NCI-H446 (cell line): Measurements from ENCODE around the gene MARF1.
"Not testable (repeated sequence)": the region's sequence is repeated elsewhere in the genome, so short reads cannot be mapped to it uniquely, and the experiment has no call there.

ENCODE experiments used
- DNase-seq, 2 experiments: peaks; one replicate each; lab custom pipeline; 2025; lab: John Stamatoyannopoulos, UW

MARF1 gene

DNA sequence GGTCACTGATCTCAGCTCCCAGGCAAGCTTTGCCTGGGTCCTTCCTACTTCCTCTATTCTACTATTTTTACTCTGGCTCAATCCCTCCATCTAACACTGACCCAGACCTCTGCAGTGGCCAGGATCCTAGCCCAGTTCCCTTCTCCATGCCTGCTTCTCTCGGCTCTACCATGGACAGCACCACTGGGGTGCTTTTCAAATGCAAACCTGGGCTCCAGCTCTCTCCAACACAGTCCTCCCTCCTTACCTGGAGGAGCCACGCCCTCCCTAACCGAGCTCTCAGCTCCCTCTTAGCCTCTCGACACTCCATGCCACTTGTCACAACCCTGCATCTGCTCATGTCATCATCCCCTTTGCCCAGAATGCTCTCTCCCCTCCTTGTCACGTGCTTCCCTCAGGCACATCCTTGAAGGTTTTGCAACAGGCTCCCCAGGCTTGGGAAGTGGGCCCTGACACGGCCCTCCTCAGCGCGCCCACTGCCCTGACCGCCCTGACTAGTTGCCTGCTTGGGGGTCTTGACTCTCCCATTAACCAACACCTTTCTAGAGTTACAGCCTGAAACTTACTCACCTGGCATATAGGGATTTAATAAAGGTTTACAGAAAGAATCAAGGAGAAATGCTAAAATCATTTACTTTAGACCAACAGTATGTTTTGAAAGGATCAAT lies 41.6 kb downstream of the MARF1 start:
- no peak for DNase-seq

DNA sequence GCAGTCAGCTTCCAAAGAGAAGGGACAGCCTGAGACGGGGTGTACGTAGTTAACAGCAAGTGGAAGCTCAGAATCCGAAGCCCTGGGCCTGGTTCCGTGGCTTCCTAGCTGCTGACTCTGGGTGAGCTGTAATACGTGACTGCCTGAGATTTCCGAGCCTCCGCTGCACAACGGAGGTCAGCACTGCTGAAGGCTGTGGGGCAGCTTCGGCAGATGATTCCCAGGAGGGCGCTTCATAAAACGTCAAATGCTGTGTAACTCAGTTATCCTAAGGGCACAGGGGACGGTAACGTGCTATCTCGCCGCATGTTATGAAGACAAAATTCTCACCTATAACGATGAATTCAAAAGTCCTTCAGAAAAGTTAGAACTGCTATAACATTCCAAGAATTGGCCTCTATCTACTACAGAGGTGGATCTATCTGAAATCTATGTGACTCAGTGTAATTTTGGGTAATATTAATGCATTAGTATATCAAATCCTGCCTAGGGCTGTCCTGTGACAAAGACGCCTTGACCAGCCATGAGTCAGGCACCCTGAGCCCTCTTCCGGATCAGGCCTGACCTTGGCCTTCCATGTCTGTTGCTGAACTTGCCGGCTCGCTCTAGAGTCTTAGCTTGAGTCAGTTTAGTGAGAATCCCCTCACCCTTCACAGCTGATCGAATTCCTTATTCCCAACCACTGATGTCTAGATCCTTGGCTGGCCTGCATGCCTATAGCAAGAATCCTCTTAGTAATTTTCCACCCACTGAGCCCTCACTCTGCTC lies 43.5 kb downstream of the MARF1 start:
- no peak for DNase-seq

DNA sequence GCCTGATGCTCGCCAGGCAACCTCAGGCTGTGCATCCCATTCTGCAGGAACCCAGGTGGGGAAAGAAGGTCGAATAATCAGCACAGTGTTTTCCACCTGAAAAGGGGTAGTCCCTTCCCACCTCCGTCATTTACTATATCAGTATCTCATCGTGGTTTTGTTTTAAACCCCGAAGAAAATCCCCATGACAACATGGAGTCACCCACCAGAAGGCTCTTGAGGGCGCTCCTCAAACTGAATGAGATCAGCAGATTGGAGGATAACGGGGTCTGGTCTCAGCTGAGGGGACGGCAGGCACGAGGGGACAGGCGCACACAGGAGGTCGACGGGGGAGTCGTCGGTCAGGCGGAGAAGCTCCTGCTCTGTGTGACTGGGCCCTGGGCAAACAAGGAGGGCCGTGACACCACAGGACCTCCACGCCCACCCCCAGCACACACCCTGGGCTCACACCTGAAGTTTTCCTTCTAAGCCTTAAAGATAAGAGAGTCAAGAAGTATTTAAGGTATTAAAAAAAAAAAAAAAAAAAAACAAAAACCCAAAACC lies 44.2 kb downstream of the MARF1 start:
- no peak for DNase-seq

DNA sequence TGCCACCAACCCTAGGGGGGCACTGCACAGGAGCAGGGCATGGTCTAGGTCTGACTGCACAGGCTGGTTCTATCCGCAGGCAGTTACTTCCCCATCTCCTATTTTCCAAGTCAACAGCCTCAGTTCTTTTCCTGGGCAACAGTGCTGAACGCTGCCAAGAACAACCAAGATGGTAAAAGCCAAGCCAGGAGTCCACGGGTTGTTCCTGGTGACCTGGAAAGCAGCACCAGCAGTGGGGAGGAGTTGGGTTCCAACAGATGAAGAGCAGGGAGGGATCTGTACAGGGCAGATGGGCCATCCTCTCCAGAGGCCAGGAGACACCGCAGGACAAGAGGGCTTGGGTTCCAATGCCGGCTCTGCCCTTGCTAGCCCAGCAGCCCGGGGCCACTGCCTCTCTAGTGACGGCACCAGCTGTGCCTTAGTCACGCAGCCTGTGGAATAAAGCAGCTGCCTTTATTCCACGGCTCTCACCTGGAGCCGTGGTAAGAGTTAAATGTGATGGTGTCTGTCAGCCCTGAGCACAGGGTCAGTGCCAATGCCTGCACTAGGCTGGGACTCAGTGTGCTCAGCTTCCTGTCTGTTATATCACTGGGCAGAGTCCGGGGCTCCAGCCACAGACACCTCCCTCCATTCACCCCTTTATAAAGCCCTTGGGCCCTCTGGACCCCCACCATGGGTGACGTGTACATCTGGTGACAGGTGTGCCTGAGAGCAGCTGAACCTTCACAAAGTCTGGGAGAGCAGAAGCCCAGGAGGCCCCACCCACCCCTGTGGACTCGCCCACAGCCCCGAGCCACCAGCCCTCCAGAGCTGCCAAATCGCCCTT lies 44.9 kb downstream of the MARF1 start:
- DNase-seq: no peak

DNA sequence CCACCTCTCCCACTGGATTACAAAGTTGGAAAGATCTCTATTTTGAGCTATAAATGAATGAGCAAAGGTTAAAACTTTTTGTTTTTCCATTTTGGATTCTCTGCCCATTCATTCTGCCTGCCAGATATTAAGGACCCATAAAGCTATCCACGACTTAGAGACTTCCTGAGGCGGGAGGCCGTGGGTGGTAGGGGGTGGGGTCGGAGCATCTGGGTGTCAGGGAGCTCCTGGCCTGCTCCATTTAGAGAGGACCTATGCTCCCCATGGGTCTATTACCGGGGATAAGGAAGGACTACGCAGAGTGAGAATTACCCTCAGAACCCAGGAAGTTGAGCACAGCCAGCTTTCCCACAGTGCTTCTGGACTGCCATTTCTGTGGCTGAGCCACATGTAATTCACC lies 45.8 kb downstream of the MARF1 start:
- no peak for DNase-seq

DNA sequence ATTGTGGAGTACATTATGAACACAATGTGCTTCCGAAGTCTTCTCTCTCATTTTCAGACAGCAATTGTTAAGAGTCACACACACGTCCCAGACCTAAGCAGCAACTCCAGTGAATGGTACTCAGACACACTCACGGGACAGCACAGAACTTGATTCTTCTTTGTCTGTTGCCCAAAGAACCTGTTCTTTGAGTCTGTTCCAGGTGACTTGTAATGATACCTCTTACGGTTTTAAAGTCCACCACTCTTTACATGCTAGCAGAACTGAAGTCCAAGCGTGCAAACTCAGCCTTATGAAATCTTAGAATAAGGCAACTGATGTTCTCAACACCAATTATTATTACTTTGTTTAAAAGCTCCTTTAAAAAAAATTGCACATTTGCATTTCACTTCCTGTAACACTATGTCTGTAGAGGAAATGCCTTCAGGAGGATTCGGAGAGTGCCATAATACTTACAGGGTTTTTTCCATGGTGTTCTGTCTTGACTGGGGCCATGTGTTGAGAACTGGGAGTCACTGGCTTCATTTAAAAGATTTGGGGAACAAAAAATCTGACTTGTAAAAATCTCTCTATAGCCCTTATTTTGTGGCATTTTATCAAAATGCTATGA lies 48.1 kb downstream of the MARF1 start:
- DNase-seq: no peak

DNA sequence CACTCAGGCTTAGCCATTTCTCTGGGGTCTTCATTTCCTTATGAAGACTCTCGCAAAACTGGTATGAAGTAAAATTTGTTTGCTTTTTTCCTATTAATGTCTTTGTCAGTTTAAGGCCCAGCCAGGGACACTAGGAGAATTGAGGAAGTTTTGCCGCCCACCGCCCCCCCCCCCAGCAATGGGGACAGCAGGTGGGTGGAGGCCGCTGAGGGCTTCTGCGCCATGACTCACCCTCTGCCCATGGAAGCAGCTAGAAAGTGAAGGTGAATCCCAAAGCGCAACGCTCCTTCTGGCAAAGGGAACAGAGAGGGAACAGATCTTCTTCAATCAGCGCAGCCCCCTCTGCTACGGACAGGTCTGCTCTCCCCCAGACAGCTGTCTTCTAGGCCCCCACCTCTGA lies 49.7 kb downstream of the MARF1 start:
- no peak for DNase-seq

DNA sequence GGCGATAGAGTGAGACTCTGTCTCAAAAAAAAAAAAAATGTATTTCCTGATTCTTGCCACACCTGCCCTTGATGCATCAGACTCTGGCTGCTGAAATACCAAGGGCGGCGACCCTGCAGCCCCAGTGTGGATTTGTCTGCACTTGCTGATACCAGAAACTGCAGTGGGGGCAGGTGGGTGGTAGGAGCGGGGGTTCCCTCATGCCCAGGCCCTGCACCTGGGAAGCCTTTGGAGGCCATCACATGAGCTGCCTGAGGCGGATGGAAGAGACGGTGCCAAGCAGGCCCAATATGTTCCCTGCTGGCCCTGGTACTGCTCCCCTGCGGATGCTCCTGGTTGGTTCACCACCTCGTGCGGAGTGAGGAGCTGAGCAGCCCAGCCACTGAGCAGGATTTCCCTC lies 50.6 kb downstream of the MARF1 start:
- DNase-seq: no peak

DNA sequence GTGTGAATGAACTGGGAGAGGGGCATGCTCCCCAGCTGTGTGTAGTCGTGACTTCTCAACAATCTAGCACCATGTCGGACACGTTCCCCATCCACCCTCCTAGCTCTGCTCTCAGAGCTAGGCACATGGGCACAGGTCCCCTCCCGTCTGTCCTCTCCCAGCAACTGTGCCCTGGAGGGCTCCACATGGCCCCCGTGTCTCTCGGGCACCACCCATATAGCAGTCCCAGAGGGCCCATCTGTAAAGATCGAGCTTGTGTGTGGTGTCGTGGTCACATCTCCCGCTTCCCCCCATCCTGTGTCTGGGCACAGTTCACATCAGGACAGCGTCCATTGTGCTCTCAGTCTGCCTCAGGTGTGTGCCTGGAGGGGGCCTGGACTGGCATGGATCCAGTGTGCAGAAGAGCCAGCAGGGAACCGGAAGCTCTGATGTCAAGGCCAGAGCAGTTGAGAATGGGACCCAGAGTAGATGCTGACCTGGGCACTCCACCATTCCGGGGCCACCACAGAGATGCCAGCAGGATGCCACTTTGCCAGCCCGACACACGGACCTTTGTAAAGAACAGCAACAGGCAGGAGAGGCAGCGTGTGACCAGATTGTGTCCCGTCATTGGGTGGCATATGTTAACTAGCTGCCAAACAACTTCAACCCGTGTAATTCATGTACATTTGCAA lies 55.7 kb downstream of the MARF1 start:
- DNase-seq: no peak

DNA sequence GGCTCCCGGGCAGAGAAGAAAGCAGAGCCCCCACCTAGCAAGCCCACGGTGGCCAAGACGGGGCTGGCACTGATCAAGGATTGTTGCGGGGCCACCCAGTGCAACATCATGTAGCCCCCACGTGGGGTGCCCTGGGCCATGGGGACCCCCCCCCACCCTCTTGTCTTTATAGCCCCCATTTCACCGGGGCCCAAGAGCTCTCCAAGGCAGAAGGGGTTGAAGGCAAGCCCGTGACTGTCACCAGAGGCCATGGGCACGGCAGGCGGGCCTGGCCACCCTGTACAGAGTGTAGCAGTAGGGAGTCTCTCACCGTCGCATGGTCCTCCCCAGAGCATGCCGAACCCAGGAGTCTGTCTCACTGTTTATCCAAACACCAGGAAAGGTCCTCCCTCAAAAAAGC lies 56.2 kb downstream of the MARF1 start:
- no peak for DNase-seq

DNA sequence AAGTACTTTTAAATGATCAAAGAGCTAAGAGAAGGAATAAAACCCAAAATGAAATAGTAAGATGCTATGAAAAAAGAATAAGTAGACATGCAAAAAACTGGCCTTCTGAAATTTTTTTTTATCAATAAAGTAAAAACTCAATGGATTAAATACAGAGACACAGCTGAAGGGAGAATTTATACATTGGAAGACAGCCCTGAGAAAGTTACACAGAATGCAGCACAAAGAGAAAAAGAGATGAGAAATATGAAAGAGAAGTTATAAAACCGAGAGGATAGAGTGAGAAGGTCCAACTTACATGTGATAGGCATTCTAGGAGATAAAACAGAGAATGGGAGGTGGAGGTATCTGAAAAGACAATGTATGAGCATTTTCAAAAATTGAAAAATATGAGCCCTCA lies 57.0 kb downstream of the MARF1 start:
- no peak for DNase-seq

DNA sequence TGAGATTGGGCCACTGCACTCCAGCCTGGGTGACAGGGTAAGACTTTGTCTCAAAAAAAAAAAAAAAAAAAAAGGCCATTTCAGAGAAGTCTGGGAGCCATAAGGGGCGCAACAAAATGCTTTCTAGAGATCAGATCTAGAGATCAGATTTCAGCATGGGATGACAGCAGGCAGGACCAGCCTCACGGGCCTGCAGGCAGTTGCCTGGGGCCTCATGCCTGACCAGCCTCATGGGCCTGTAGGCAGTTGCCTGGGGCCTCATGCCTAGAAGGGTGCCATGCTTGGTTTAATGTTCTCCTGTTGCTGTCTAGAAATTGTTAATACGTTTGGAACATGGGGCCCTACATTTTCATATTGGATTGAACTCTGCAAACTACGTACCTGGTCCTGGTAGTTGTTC lies 59.4 kb downstream of the MARF1 start:
- DNase-seq: no peak

DNA sequence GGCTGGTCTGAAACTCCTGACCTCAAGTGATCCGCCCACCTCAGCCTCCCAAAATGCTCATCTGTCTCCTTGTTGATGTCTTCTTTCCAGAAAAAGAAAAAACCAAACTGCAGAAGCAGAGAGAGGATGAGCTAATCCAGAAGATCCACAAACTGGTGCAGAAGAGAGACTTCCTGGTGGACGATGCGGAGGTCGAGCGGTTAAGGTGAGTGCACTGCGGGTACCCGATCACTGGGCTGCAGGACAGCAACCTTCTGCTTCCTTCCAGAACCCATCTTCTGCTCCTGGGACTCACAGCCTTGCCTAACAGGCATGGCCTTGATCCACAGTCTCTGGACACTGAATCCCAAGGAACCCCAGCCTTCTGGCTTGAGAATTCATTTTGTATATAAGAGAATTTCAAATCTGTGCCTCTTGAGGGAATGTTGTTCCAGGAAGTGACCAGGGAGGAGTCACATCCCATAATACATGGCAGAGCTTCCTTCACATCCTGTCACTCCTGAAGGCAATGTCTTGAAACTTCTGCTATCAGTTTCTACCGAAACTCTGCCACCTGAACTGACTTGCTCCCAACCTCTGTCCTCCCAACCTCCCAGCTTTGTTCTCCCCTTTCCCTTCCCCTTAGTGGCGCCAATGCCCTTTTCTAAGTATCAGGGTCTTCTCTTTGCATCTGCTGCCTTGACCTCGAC lies 61.7 kb downstream of the MARF1 start:
- DNase-seq: no peak

DNA sequence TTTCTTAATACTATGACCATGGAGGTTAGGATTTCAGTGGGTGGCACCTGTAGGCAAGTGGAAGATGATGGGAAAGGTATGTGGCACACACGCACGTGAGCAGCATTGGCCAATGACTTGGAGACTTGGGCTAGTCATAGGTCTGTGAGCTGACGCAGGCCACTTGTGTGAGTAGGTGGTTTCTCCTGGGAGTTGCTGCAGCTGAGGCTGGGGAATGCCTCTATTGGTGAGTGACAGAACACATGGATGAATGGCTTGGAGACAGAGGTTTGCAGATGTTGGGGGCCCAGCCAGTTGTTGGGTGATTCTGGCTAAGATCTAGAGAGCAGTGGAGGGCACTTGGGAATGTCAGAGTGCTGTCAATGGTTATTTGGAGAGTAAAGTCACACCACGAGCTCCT lies 64.1 kb downstream of the MARF1 start:
- no peak for DNase-seq

DNA sequence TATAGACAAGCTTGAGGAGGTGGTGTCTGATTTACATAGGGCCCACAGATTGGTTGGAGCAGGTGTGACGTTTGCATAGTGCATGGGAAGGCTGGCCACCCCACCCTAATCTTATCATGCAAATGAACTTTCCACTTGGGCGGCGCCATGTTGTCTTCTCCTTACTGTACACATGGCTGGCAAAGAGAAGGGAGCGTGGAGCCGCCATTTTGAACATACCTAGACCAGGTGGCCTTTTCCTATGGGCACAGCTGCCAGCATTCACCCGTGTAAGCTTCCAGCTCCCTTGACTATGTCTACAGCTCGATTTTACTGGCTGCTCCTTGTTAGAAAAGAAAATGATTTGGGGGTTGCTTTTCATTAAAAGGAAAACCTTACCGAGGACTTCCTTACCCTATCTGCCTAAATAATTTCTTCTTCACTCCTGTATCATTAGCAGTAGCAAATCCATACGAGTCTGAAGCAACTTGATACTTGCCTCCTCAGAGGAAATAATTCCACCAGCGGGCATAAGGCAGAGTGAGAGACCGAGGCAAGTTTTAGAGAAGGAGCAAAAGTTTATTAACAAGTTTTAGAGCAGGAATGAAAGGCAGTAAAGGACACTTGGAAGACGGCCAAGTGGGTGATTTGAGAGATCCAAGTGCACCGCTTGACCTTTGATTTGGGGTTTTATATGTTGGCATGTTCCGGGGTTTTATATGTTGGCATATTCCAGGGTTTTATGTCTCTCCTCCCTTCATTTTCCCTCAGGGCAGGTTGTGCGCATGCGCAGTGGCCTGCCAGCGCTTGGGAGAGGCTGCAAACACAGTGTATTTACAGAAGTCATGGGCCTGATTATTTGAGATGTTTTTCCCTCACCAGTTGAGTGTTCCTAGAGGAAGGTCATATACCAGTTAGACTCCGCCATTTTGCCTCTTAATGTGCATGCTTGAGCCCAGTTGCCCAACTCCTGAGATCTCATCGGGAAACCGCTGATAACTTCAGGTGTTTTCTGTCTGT lies 65.7 kb downstream of the MARF1 start:
- DNase-seq: no peak

DNA sequence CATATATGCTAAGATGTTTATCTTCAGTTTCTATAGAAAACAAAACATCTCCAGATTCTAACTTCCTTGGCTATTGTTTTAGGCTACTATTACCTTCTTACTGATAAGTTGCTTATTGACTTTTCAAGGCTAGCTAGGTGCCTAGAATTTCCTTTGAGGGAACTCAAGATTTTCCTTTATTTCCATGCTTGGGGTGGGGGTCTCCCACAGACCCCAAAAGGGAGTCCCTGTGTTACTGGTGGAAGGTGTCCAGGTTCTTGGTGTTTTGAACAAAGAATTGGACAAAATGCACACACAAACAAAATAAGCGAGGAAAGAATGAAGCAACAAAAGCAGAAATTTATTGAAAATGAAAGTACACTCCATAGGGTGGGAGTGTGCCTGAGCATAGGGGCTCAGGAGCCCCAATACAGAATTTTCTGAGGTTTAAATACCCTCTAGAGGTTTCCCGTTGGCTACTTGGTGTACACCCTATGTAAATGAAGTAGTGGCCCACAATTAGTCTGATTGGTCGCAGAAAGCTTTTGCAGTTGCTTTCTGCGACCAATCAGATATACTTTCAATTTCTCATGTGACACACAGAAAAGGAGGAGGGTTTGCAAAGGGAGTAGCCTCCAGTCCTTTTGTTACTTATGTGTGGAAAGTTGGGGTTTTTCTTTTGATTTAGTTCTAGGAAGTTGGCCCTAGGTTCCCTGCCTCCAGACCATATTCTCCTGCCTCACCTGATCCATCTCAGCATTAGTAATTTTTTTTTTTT lies 67.5 kb downstream of the MARF1 start:
- no peak for DNase-seq

DNA sequence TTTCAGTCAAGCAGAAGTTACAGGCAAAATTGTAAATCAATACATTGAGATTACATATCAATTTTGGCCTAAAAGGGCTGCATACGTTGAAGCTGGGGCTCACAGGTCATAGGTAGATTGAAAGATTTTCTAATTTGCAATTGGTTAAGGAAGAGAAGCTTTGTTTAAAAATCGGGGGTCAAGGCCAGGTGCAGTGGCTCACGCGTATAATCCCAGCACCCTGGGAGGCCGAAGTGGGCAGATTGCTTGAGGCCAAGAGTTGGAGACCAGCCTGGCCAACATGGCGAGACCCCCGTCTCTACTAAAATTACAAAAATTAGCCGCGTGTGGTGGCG lies 68.4 kb downstream of the MARF1 start:
- no peak for DNase-seq

DNA sequence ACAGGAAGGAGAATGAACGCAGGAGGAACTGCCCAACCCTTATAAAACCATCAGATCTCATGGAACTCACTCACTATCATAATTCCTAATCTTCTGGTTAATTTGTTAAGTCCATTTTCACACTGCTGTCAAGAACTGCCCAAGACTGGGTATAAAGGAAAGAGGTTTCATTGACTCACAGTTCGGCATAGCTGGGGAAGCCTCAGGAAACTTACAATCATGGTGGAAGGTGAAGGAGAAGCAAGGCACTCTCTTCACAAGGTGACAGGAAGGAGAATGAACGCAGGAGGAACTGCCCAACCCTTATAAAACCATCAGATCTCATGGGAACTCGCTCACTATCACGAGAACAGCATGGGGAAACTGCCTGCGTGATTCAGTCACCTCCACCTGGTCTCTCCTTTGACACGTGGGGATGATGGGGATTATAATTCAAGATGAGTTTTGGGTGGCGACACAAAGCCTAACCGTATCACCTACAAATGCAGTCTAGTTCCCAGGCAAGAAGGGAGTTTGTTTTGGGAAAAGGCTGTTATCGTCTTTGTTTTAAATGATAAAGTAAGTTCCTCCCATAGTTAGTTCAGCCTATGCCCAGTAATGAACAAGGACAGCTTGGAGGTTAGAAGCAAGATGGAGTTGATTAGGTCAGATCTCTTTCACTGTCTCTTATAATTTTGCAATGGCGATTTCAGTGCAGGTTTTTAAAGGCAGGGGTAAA lies 68.9 kb downstream of the MARF1 start:
- DNase-seq: not testable (repeated sequence)
